Activated T-helper 1 cell treated with anti-CD3 and anti-CD28 coated beads, Interleukin-12 subunit alpha, Interleukin-12 subunit beta, Interleukin-2, Interleukin-4 antibody, amounts not matched to agents 30 ng/mL and 10 ng/mL and 1 ng/mL, durations not matched to agents 14 hours and 24 hours and 36 hours (primary cell): ENCODE data around the gene MYH14. TPM values are rescaled to one million over a fixed set of nuclear protein-coding genes. Genes with fewer than 3 reads are reported as not detected.
"Not testable (repeated sequence)": the region's sequence is repeated elsewhere in the genome, so short reads cannot be mapped to it uniquely, and the experiment has no call there.

Experiments used
- DNase-seq: peaks from one replicate; pipeline ENCODE4 v3.0.0; 2021; ENCODE audit warnings: low spot score
- H3K27ac Mint-ChIP-seq: one replicate; pipeline ENCODE4 v1.8.0; 2021; ENCODE audit warnings: mild to moderate bottlenecking, mixed read lengths
- H3K27me3 Mint-ChIP-seq: one replicate; pipeline ENCODE4 v1.8.0; 2022; ENCODE audit warnings: mild to moderate bottlenecking, moderate library complexity, mixed read lengths; ENCODE audit not compliant: insufficient read depth
- H3K36me3 Mint-ChIP-seq: one replicate; pipeline ENCODE4 v1.8.0; 2021; ENCODE audit warnings: low read depth, mixed read lengths
- H3K4me1 Mint-ChIP-seq: one replicate; pipeline ENCODE4 v1.8.0; 2021; ENCODE audit warnings: low read depth, mixed read lengths
- H3K4me3 Mint-ChIP-seq: one replicate; pipeline ENCODE4 v1.8.0; 2021; ENCODE audit warnings: mild to moderate bottlenecking, moderate library complexity, mixed read lengths
- H3K9me3 Mint-ChIP-seq: one replicate; pipeline ENCODE4 v1.8.0; 2021; ENCODE audit warnings: mixed read lengths
- intact Hi-C: fragments of 100-400 bp; cut with micrococcal nuclease; formaldehyde crosslinking; loops from one replicate; pipeline ENCODE4 v1.15.1; 2024
- total RNA-seq: library from RNA; stranded (reverse); gene quantifications from 2 replicates; pipeline ENCODE4 v1.2.3, GENCODE V29; 2022

Gene MYH14
- total RNA-seq, 1 donor from 2014 or later = not detected

GRCh38 chr19:50326101-50326664 is 122.8 kb downstream of the MYH14 start:
- peak overlapping the region; percentile 84 for H3K4me3 Mint-ChIP-seq

DNA sequence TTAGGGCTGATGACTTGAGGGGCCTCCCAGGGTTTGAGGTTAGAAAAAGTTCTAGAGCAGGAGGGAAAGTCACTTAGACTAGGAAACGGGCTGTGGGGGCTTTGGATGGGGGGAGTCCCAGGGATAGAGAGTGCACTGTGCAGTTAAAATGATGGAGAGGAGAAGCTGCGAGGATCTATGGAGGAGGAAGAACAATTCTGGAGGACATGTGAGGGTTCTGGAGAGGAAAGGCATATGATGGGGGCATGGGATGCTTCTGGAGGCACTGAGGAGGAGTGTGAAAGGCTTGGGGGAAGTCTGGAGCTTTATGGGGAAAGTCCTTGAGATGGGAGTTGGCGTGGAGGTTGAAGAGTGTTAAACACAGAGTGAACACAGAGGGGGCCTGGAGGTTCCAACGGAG is 123.6 kb downstream of the MYH14 start:
- Mint-ChIP-seq H3K9me3 (no peaks in the 10 kb centered on the region), H3K27me3 (peaks cover 16% of the 10 kb centered on the region), H3K36me3 (peaks cover 5% of the 10 kb centered on the region), H3K4me3 (peak overlapping the region; percentile 84), H3K4me1 (peaks cover 52% of the 10 kb centered on the region), H3K27ac (peak overlapping the region; percentile 73)
- DNase-seq = no peak
- intact Hi-C loops = loop anchor here (5.0 kb wide), 3 partner anchors 75 to 650 kb away; partner anchors contain the start of gene PRMT1

More at GRCh38 chr19:50326101-50326664, 122.8 kb downstream of the MYH14 start:
- Mint-ChIP-seq H3K27me3 (peaks cover 16% of the 10 kb centered on the region), H3K4me1 (peaks cover 44% of the 10 kb centered on the region), H3K36me3 (peaks cover 5% of the 10 kb centered on the region), H3K27ac (no peak overlapping the region), H3K9me3 (no peaks in the 10 kb centered on the region)
- no peak for DNase-seq
- intact Hi-C loops = loop anchor here (5.0 kb wide), 3 partner anchors 74 to 649 kb away; partner anchors contain the start of gene PRMT1

GRCh38 chr19:50327461-50328223 is 124.2 kb downstream of the MYH14 start:
- no peak for DNase-seq
- intact Hi-C loops = loop anchor here (2.0 to 5.0 kb wide), 4 partner anchors 75 to 1039 kb away; partner anchors contain the start of genes ETFB and PRMT1
- peaks cover 16% of the 10 kb centered on the region for H3K27me3 Mint-ChIP-seq
- peaks cover 5% of the 10 kb centered on the region for H3K36me3 Mint-ChIP-seq
- H3K9me3 Mint-ChIP-seq = no peaks in the 10 kb centered on the region
- peak overlapping the region; percentile 84 for H3K4me3 Mint-ChIP-seq
- H3K27ac Mint-ChIP-seq = peak overlapping the region; percentile 73
- peaks cover 58% of the 10 kb centered on the region for H3K4me1 Mint-ChIP-seq

DNA sequence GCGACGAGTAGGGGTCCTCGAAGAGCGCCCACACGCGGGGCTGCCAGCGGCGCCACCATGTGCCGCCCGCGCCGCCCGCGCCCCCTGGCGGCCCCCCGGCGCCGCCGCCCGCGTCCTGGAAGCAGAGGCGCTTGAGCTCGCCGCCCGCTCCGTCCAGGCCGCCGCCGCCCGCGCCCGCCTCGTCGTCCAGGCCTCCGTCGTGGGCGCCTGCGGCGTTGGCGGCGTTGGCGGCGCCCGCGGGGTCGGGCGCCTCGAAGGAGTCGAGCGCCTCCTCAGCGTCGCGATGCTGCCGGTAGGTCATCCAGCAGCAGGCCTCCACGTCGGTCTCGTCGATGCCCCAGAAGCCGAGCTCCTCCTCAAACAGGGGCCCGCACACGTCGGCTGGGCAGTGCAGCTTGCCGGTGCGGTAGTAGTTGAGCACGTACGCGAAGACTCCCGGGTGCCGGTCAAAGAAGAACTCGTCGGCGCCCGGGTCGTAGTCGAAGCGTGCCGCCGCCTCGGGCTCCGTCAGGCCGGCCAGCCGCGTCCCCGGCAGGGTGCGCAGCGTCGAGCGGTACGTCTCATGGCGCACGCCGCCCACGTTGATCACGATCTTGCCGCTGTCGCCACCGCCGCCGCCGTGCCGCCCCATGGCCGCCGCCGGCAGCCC is 124.9 kb downstream of the MYH14 start:
- no peak for DNase-seq
- Mint-ChIP-seq H3K27ac (no peak overlapping the region), H3K4me1 (peaks cover 62% of the 10 kb centered on the region), H3K9me3 (no peaks in the 10 kb centered on the region), H3K36me3 (peaks cover 5% of the 10 kb centered on the region), H3K27me3 (peaks cover 16% of the 10 kb centered on the region), H3K4me3 (peak overlapping the region; percentile 55)
- intact Hi-C loops = loop anchor here (2.0 to 5.0 kb wide), 4 partner anchors 76 to 1038 kb away; partner anchors contain the start of genes ETFB and PRMT1

- intact Hi-C loops = loop anchor here (1.0 to 5.0 kb wide), 10 partner anchors 47 to 1038 kb away; partner anchors contain the start of genes ETFB, JOSD2, NR1H2 and POLD1
- no peaks in the 10 kb centered on the region for H3K9me3 Mint-ChIP-seq
- DNase-seq = no peak
- peak overlapping the region; percentile 89 for H3K27ac Mint-ChIP-seq
- H3K4me3 Mint-ChIP-seq = peak overlapping the region; percentile 84
- H3K36me3 Mint-ChIP-seq = peaks cover 5% of the 10 kb centered on the region
- H3K4me1 Mint-ChIP-seq = peaks cover 67% of the 10 kb centered on the region
- peaks cover 16% of the 10 kb centered on the region for H3K27me3 Mint-ChIP-seq
Measured at GRCh38 chr19:50328873-50329145, 125.4 kb downstream of the MYH14 start.

GRCh38 chr19:50329146-50329925 is 125.9 kb downstream of the MYH14 start, which contains the start of gene KCNC3:
Gene KCNC3 (minus strand): TSS chr19:50329377. CDS start chr19:50329082, 295 bp downstream.
- peak within 1 kb of the TSS; percentile 89 for H3K27ac Mint-ChIP-seq

DNA sequence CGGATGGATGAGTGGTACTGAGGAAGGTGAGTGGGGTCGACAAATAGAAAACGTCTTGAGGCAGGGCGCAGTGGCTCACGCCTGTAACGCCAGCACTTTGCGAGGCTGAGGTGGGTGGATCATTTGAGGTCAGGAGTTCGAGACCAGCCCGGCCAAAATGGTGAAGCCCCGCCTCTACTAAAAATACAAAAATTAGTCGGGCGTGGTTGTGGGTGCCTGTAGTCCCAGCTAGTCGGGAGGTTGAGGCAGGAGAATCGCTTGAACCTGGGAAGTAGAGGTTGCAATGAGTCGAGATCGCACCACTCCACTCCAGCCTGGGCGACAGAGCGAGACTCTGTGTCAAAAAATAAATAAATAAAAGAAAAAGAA is 126.5 kb downstream of the MYH14 start:
- not testable (repeated sequence) for H3K9me3 Mint-ChIP-seq, H3K36me3 Mint-ChIP-seq, DNase-seq
- Mint-ChIP-seq H3K27me3 (peaks cover 16% of the 10 kb centered on the region), H3K4me3 (peak overlapping the region; percentile 84), H3K27ac (peak overlapping the region; percentile 89), H3K4me1 (peaks cover 72% of the 10 kb centered on the region)
- intact Hi-C loops = loop anchor here (1.0 to 5.0 kb wide), 11 partner anchors 46 to 1037 kb away; partner anchors contain the start of genes CTU1, ETFB, JOSD2 and NR1H2

More at GRCh38 chr19:50329146-50329925, 125.9 kb downstream of the MYH14 start, which contains the start of gene KCNC3:
- intact Hi-C loops = loop anchor here (1.0 to 5.0 kb wide), 10 partner anchors 47 to 1037 kb away; partner anchors contain the start of genes ETFB, JOSD2, NR1H2 and POLD1
- DNase-seq = peak; percentile 96
- Mint-ChIP-seq H3K4me1 (peaks cover 72% of the 10 kb centered on the region), H3K36me3 (peaks cover 5% of the 10 kb centered on the region), H3K27me3 (peaks cover 16% of the 10 kb centered on the region), H3K9me3 (no peaks in the 10 kb centered on the region), H3K4me3 (peak within 1 kb of the TSS; percentile 84)

DNA sequence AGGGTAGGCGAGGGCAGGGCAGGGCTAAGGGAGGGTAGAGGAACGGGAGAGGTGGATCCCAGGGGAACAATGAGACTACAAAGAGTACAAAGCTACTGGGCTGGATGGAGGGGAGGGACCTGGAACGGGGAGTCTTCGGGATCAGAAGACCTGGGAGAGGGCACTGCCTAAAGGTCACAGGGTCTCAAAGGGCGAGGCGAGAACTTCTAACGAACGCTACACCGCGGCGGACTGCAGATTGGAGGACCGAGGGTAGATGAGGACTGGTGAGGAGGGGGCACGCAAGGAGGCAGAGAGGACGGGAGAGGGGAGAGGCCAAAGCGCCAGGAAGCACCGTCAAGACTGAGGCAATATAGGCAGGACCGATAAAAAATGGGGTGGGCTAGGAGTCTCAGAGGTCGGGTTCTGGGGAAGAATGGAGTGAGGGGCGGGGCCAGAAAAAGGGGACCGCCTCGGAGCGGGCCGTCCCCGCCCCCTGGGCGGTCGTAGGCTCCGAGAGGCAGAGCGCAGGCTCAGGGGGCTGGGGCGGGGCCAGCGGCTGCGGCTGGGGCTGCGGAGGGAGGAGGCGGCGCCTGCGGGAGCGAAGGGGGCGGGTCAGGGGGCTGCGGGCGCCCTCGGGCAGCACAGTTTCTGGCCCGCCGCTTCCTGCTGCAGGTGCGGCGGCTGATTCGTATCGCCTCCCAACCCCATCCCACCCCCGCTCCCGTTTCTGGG is 127.1 kb downstream of the MYH14 start:
- Mint-ChIP-seq H3K27ac (peak overlapping the region; percentile 89), H3K27me3 (peaks cover 16% of the 10 kb centered on the region), H3K4me1 (peaks cover 75% of the 10 kb centered on the region), H3K4me3 (peak overlapping the region; percentile 84), H3K36me3 (peaks cover 10% of the 10 kb centered on the region), H3K9me3 (peaks cover 4% of the 10 kb centered on the region)
- peak; percentile 88 for DNase-seq
- intact Hi-C loops = loop anchor here (2.0 kb wide), 1 partner anchor 778 kb away; the partner anchor contains the start of gene CTU1

- Mint-ChIP-seq H3K27me3 (peaks cover 14% of the 10 kb centered on the region), H3K4me3 (peak overlapping the region; percentile 82), H3K27ac (peak overlapping the region; percentile 93), H3K36me3 (peaks cover 10% of the 10 kb centered on the region), H3K9me3 (peaks cover 4% of the 10 kb centered on the region), H3K4me1 (peaks cover 75% of the 10 kb centered on the region)
- intact Hi-C loops = loop anchor here (2.0 kb wide), 1 partner anchor 777 kb away; the partner anchor contains the start of gene CTU1
- no peak for DNase-seq
Measured at GRCh38 chr19:50331221-50331993, 128.0 kb downstream of the MYH14 start.

DNA sequence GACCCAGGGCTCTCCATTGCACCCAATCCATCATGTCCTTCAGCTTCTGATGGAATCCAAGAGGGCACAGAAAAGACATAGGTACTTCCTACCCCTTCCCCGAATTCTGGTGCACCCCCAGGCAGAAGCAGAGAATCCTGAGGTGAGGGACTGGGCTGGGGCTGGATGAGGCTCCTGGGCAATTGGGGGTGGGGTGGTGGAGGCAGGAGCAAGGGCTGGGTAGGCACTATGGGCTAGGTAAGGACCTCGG is 128.5 kb downstream of the MYH14 start:
- Mint-ChIP-seq H3K27ac (peak overlapping the region; percentile 93), H3K4me1 (peaks cover 70% of the 10 kb centered on the region), H3K9me3 (peaks cover 4% of the 10 kb centered on the region), H3K27me3 (peaks cover 10% of the 10 kb centered on the region), H3K36me3 (peaks cover 9% of the 10 kb centered on the region), H3K4me3 (peak overlapping the region; percentile 82)
- intact Hi-C loops = loop anchor here (2.0 kb wide), 2 partner anchors 15 to 777 kb away; partner anchors contain the start of gene CTU1
- DNase-seq = no peak
